Heart left ventricle (tissue), 13 donors: Measurements from ENCODE around the gene ADCY1.
"Not testable (repeated sequence)": the region's sequence is repeated elsewhere in the genome, so short reads cannot be mapped to it uniquely, and the experiment has no call there.

Source experiments
- CTCF ChIP-seq, 12 donors: fragments of 200-600 bp; sonication (generic) in 4 of 12; IDR thresholded peaks; one replicate each; pipeline versions ENCODE4 v1.5.0 to v1.8.0; 2018 to 2022; ENCODE audit warnings: antibody characterized with exemption in 12 of 12, mild to moderate bottlenecking in 5 of 12
- POLR2A ChIP-seq, 2 donors: fragments of 450-650 bp; IDR thresholded peaks; one replicate each; pipeline ENCODE4 v1.6.1; 2017; ENCODE audit warnings: antibody characterized with exemption in 2 of 2, mild to moderate bottlenecking in 2 of 2, moderate library complexity in 2 of 2
- donor health status: ischemic (EF 13 %, LVEDD 7.1; RV severe dilation, severe dysfunction).
- donor health status: DM: no; HTN: yes; CAD: no.
- donor health status: DM: no; HTN: no; CAD: no.
- donor health status: ischemic (EF 25% LVEDD 6.9; RV normal size, moderate dysfunction).
- donor health status: ischemic (EF 25% LVEDD 5.7; RV mildly dilated, moderate dysfunction).
- donor health status: ischemic (EF 35%, LVEDD 5.7; RV mildly dilated, moderate dysfunction).
- donor health status: nonischemic (EF 11% LVEDD 7.7; RV severe dilation, severe dysfunction).
- donor health status: DM: yes; HTN: yes; CAD: no.
- donor health status: PGD.
- donor health status: ischemic (EF 29% LVEDD 5.4; RV normal size, mild dysfunction).
- donor health status: nonischemic (EF 23%, LVEDD 6.1; RV moderate dilation, normal function).

- TF ChIP-seq CTCF, POLR2A (IDR thresholded peaks at IDR 0.05): not testable (repeated sequence)
Observed at GRCh38 chr7:45759464-45759863, 185.3 kb downstream of the ADCY1 start.
